Esophagus (tissue), 2 donors: ENCODE results near the gene SNX18. TPM values are rescaled to one million over a fixed set of nuclear protein-coding genes. Genes with fewer than 3 reads are reported as not detected.

ENCODE experiments used
- H3K27ac ChIP-seq, 2 donors: one replicate each; pipeline ENCODE4 v1.5.1; 2013; ENCODE audit warnings: low read depth in 2 of 2, mild to moderate bottlenecking in 2 of 2, inconsistent platforms in 1 of 2, low read length in 1 of 2, moderate library complexity in 1 of 2
- H3K27me3 ChIP-seq, 2 donors: one replicate each; pipeline ENCODE4 v1.6.1; 2013; ENCODE audit warnings: low read length in 2 of 2, control low read depth in 1 of 2, mild to moderate bottlenecking in 1 of 2; ENCODE audit not compliant: insufficient read depth in 2 of 2, control insufficient read depth in 1 of 2
- H3K36me3 ChIP-seq, 2 donors: one replicate each; pipeline ENCODE4 v1.6.1; 2013; ENCODE audit warnings: low read length in 1 of 2; ENCODE audit not compliant: control insufficient read depth in 2 of 2, insufficient read depth in 2 of 2
- H3K4me1 ChIP-seq, 2 donors: one replicate each; pipeline ENCODE4 v1.6.1; 2013; ENCODE audit warnings: low read length in 1 of 2; ENCODE audit not compliant: control insufficient read depth in 2 of 2, insufficient read depth in 2 of 2
- H3K4me3 ChIP-seq, 2 donors: one replicate each; pipeline ENCODE4 v1.5.1; 2013; ENCODE audit warnings: low read length in 2 of 2, mild to moderate bottlenecking in 2 of 2, low read depth in 1 of 2, moderate library complexity in 1 of 2
- H3K9me3 ChIP-seq, 2 donors: one replicate each; pipeline ENCODE4 v1.6.1; 2013; ENCODE audit warnings: mild to moderate bottlenecking in 2 of 2, low read depth in 1 of 2, low read length in 1 of 2, moderate library complexity in 1 of 2; ENCODE audit not compliant: control insufficient read depth in 2 of 2, insufficient read depth in 1 of 2
- WGBS, 2 donors: extraction: QIAGEN DNeasy Blood & Tissue Kit; methylation state at CpG; one replicate each; pipeline ENCODE4 v1.1.7; 2013; 5-methylcytosine and 5-hydroxymethylcytosine counted together
- polyA plus RNA-seq, 2 donors: library from polyadenylated mRNA; stranded (reverse); fragments of 200-250 nt; gene quantifications; one replicate each; pipeline ENCODE4 v1.2.3, GENCODE V29; 2013
- donor health status: healthy with polysubstance abuse.
- donor health status: Bipolar disorder and iron deficiency.

SNX18 gene
- polyA plus RNA-seq, 2 donors: 3.7 to 6.6 TPM

- 97% methylated on average over 5 of the region's 5 CpGs for WGBS, 2 donors
- Histone ChIP-seq H3K27ac (no peak overlapping the region), H3K9me3 (no peaks in the 10 kb centered on the region), H3K36me3 (no peaks in the 10 kb centered on the region), H3K27me3 (no peaks in the 10 kb centered on the region), H3K4me3 (no peak overlapping the region), H3K4me1 (no peaks in the 10 kb centered on the region)
These were observed 68.8 kb downstream of the SNX18 start for GRCh38 chr5:54586336-54586735.

DNA sequence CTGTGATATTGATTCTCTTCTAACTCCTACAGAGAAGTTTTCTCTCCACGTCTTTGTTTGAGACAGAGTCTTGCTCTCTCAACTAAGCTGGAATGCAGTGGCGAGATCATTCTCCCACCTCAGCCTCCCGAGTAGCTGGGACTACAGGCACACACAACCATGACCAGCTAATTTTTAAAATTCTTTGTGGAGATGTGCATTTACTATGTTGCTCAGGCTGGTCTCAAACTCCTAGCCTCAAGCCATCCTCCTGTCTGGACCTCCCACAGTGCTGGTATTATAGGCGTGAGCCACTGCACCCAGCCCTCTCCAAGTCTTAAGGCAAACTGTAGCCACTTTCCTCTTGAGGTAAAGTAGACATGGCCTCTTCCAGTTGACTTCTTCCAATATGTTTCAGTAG lies 72.2 kb downstream of the SNX18 start:
- Histone ChIP-seq H3K4me1 (no peaks in the 10 kb centered on the region), H3K27me3 (no peaks in the 10 kb centered on the region), H3K9me3 (no peaks in the 10 kb centered on the region), H3K36me3 (no peaks in the 10 kb centered on the region), H3K4me3 (no peak overlapping the region), H3K27ac (no peak overlapping the region)
- 88 to 93% methylated on average over 4 of the region's 4 CpGs for WGBS, 2 donors

- Histone ChIP-seq H3K4me3 (no peak overlapping the region), H3K27ac (no peak overlapping the region), H3K4me1 (no peaks in the 10 kb centered on the region), H3K36me3 (no peaks in the 10 kb centered on the region), H3K9me3 (no peaks in the 10 kb centered on the region), H3K27me3 (no peaks in the 10 kb centered on the region)
- 93 to 96% methylated on average over 3 of the region's 3 CpGs for whole genome bisulfite sequencing, 2 donors
These were observed 73.3 kb downstream of the SNX18 start for GRCh38 chr5:54590824-54591223.

DNA sequence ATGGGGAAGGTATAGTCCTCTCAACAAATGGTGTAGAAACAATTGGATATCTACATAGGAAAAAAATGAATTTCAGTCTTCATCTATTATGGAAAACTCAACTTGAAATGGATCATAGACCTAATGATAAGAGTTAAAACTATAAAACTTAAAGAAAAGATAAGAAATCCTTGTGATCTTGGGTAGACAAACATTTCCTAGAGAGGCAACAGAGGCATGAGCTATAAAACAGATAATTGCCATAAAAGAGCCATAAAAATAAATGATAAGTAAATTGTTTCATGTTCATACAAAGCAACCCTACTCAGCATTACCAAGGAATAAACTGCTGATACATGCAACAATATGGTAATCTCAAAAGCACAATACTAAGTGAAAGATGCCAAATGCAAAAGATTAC lies 76.2 kb downstream of the SNX18 start:
- no peaks in the 10 kb centered on the region for H3K36me3 ChIP-seq
- H3K27ac ChIP-seq: no peak overlapping the region
- no peak overlapping the region for H3K4me3 ChIP-seq
- H3K9me3 ChIP-seq: no peaks in the 10 kb centered on the region
- no peaks in the 10 kb centered on the region for H3K4me1 ChIP-seq
- H3K27me3 ChIP-seq: no peaks in the 10 kb centered on the region

GRCh38 chr5:54594181-54594580 lies 76.6 kb downstream of the SNX18 start:
- no peaks in the 10 kb centered on the region for H3K4me1 ChIP-seq
- no peak overlapping the region for H3K4me3 ChIP-seq
- H3K27me3 ChIP-seq: no peaks in the 10 kb centered on the region
- H3K36me3 ChIP-seq: no peaks in the 10 kb centered on the region
- no peak overlapping the region for H3K27ac ChIP-seq
- H3K9me3 ChIP-seq: no peaks in the 10 kb centered on the region

DNA sequence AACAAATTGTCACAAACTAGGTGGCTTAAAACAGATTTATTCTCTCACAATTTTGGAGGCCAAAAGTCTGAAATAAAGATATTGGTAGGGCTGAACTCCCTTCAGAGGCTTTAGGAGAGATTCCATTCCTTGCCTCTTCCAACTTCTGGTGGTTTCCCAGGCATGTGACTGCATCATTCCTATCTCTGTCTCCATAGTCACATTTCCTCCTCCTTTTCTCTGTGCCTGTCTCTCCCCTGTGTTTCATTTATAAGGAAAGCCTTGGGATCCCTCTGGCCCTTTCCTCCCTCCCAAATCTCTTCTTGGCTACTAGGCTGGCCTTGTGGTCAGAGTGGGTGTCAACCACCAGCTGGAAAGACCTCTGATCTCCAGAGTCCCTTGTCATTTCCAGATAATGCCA lies 78.2 kb downstream of the SNX18 start:
- no peaks in the 10 kb centered on the region for H3K27me3 ChIP-seq
- H3K27ac ChIP-seq: no peak overlapping the region
- H3K9me3 ChIP-seq: no peaks in the 10 kb centered on the region
- no peak overlapping the region for H3K4me3 ChIP-seq
- H3K4me1 ChIP-seq: no peaks in the 10 kb centered on the region
- H3K36me3 ChIP-seq: no peaks in the 10 kb centered on the region

Other genes with a start within 250 kb of the SNX18 start
- gene ARL15, start 207.2 kb upstream of the SNX18 start, polyA plus RNA-seq: 1 to 10 TPM; 4.0 to 7.8 TPM
- 1 to 10 TPM; 3.2 to 3.5 TPM for gene HSPB3, start 62.1 kb upstream of the SNX18 start, polyA plus RNA-seq